ENCODE measurements around the gene ELP4.
"Not testable (repeated sequence)": the region's sequence is repeated elsewhere in the genome, so short reads cannot be mapped to it uniquely, and the experiment has no call there.

ELP4 gene

DNA sequence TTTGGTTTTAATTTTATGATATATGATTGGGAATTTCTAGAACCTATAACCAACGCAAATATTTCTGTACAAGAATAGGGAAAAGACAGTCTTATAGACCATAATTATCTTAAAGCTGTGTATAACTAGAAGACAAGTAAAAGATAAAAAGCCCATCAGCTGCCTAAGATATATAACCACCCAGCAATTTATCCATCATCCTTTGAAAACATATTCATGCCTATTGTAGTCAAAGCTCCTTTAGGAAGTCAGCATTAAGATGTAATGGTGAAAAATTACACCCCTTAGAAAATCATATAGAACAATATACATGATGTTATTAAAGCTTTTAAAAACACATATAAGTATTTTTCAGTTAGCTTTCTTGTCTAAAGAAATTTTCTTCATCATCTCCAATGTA, 46.4 kb downstream of the ELP4 start:
- no peak for DNase-seq

DNA sequence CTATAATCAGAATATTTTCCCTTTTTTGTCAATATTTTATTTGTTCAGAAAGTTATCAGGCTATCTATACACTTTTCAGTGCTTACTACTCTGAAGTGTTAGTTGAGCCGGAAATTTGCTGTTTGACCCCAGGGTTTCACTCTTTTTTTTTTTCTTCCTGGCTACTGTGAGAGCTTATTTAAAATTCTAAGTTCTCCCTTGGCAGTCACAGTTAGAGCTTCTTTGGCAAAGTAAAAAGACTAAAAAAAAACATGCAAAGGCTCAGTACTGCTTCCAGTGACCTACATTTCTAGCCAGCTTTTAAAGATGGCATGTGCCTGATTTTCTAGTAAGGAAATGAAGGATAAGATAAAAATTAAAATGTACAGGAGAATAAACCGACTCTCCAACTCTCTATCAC, 48.4 kb downstream of the ELP4 start:
- DNase-seq, result no peak

DNA sequence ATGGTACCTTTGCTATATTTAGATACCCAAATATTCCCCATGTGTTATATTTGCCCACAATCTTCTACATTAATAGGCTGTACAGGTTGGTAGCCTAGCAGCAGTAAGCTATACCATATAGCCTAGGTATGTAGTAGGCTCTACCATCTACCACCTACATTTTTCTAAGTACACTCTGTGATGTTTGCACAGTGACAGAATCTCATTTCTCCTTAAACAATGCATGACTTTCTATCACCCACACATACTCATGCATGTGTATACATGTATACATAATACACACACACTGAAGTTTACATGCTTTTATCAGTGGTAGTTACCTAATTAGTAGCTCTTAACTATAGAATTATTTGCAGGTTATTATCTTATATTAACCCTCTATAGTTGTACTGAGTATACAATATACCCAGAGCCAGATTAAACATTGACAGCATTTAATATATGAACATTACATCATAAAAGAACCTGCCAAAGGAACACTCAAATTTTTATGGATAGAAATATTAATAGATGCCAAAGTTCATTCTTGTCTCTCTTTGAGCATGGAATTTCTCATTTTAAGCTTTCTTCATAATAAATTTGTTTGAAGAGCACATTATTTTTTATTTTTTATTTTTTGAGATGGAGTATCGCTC, 51.4 kb downstream of the ELP4 start:
- DNase-seq, result no peak

DNA sequence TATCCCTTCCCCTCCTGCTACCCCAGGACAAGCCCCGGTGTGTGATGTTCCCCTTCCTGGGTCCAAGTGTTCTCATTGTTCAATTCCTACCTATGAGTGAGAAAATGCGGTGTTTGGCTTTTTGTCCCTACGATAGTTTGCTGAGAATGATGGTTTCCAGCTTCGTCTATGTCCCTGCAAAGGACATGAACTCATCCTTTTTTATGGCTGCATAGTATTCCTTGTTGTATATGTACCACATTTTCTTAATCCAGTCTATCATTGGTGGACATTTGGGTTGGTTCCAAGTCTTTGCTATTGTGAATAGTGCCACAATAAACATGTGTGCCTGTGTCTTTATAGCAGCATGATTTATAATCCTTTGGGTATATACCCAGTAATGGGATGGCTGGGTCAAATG, 55.0 kb downstream of the ELP4 start:
- not testable (repeated sequence) for DNase-seq

DNA sequence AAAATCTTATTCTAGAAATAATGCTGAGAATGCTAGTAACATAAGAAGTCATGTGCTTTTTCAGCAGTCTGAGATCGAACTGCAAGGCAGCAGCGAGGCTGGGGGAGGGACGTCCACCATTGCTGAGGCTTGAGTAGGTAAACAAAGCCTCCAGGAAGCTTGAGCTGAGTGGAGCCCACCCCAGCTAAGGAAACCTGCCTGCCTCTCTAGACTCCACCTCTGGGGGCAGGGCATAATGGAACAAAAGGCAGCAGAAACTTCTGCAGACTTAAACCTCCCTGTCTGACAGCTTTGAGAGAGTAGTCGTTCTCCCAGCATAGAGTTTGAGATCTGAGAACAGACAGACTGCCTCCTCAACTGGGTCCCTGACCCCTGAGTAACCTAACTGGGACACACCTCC, 64.6 kb downstream of the ELP4 start:
- not testable (repeated sequence) for DNase-seq

DNA sequence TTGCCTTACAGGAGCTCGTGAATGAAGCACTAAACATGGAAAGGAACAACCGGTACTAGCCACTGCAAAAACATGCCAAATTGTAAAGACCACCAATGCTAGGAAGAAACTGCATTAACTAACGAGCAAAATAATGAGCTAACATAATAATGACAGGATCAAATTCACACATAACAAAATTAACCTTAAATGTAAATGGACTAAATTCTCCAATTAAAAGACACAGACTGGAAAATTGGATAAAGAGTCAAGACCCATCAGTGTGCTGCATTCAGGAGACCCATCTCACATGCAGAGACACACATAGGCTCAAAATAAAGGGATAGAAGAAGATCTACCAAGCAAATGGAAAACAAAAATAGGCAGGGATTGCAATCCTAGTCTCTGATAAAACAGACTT, 66.2 kb downstream of the ELP4 start:
- DNase-seq, result not testable (repeated sequence)

DNA sequence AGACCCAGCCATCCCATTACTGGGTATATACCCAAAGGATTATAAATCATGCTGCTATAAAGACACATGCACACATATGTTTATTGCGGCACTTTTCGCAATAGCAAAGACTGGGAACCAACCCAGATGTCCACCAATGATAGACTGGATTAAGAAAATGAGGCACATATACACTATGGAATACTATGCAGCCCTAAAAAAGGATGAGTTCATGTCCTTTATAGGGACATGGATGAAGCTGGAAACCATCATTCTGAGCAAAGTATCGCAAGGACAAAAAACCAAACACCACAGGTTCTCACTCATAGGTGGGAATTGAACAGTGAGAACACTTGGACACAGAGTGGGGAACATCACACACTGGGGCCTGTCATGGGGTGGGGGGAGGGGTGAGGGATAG, 69.8 kb downstream of the ELP4 start:
- DNase-seq, result not testable (repeated sequence)

DNA sequence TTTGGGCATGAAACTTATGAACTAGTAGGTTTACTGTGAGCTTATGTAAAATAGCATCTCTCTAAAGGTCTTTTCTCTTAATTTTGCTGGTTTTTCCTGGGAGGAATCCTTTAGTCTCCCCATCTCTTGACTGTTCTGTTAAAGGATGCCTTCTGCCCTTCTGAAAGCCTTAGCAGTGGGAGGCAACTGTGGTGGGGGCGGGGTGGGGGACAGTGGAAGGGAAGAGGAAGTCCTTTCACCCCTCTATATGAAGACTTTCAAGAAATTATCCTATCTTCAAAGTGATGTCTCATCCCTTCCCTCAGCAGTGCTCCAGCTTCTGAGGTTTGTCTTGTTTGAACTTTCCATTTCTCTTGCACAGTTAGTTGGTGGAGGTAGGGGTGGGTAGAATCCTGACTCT, 73.1 kb downstream of the ELP4 start:
- DNase-seq, result no peak

DNA sequence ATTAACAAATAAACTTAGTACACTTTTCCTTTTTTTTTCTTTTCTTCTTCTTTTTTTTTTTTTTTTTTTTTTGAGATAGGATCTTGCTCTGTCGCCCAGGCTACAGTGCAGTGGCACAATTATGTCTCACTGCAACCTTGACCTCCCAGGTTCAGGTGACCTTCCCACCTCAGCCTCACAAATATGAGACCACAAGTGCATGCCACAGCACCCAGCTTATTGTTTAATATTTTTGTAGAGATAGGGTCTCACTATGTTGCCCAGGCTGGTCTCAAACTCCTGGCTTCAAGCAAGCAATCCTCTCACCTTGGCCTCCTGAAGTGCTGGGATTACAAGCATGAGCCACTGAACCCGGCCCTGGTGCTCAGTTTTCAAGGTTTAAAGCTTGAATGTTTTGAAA, 88.9 kb downstream of the ELP4 start:
- no peak for DNase-seq

DNA sequence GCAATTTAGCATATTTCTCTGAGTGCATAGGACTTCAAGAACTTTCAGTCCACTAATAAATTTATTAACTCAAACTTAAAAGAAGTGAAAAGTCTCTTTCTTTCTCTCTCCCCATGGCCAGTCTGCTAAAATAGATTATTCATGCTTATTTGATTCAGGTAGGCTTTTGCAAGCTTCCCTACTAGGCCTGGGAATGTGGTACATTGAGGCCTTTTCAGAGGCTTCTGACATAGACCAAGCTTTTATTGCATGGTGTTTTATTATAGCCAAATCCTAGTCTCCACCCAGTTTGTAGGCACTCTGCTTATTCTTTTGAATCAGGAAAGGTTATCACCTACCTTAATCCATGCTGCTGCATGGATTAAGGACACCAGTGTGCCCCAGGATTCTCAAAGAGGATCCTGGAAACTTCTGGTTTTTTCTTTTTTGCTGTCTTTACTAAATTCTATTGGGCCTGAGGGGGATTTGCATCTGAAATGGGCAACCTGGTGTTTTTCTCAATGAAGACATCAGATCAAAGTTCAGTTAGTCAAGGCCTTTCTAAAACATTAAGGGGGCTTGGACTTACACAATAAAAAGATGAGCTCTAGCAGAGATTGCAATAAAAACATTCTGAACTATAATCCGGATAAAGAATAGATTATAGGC, 92.2 kb downstream of the ELP4 start:
- DNase-seq, result no peak

DNA sequence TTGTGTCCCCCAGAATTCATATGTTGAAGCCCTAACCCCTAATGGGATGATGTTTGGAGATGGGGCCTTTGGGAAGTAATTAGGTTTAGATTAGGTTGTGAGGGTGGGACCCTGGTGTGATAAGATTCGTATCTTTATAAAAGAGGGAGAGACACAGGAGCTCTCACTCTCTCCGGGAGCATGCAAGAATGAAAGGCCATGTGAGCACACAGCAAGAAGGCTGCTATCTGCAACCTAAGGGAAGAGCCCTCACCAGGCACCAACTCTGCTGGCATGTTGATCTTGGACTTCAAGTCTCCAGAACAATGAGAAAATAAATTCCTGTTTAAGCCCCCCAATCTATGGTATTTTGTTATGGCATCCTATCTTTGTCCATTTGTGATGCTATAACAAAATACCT, 97.3 kb downstream of the ELP4 start:
- DNase-seq, result no peak

DNA sequence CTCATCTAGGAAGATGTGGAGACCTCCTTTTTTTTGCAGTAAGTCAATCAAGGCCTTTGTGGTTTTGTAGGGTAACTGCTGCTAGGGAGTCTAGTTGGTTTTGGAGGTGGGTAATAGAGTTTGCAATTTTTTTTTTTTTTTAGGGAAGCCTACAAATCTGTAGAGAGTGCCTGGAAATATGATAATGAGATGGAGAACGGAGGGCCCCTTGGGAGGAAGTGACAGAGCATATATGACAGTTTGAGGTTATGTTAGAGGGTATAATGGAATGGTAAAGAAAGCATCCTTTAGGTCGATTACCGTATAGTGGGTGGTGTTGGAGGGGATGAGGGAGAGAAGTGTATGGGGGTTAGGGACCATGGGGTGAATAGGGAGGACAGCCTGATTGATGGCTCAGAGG, 98.3 kb downstream of the ELP4 start:
- DNase-seq, result no peak

DNA sequence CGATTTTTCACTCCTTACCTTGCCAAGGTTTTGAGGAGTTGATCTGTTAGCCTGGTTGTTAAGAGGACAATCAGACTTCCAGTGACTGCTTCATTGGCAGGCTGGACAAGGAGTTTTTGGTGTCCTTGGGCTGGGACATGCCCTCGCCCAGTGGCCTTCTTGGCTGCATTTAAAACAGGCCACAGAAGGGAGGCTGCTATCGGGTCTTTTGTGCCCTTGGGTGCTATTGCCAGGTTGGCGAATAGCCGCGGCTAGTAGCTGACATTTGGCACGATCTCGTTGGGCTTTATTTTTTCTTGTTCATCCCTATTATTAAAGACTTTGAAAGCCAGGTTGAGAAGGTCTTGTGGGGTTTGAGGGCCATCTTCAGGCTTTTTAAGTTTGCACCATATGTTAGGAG, 99.4 kb downstream of the ELP4 start:
- DNase-seq, result no peak

DNA sequence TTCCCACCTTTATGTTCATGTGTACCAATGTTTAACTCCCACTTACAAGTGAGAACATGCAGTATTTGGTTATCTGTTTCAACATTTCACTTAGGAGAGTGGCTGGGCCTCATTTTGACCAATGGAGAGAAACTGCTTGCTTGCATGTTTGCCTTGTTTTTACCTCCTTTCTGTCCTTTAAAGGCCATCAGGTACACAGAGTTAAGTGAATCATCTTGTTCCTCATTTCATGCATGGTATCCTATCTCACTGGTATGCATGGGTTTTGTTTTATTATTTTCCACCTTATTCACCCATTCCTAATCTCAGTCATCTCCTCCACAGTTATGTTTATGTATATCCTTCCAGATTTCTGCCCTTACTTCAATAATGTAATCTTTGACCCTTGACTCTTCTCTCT, 101.0 kb downstream of the ELP4 start:
- DNase-seq, result no peak

DNA sequence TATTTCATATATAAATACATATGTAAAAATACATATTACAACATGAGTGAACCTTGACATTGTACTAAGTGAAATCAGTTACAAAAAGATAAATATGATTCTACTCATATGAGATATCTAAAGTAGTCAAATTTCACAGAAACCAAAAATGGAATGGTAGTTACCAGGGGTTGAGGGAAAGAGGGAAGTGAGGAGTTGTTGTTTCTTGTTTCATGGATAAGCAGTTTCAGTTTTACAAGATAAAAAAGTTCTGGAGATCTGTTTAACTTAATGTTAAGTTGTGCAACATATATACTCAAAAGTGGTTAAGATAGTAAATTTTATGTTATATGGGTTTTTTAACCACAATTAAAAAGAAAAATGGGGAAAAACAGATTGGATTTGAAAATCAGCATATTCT, 107.7 kb downstream of the ELP4 start:
- DNase-seq, result no peak

DNA sequence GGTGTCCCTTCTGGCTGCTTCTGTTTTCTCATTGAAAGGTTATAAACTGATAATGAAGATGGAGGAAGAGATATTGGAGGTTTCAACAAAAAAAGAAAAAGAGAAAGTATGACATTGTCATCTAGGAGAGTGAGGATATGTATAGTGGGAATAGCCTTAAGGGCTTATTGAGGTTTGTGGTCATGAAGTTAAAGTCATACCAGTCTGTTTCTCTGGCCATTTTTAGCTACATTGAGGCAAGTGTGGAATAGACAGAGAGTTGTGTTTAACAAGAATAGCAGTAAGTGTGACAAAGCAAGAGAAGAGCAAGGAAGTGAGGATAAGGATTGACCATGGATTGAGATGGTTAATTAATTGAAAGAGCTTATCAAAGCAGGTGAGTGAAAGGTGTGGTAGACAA, 110.4 kb downstream of the ELP4 start:
- DNase-seq, result no peak

DNA sequence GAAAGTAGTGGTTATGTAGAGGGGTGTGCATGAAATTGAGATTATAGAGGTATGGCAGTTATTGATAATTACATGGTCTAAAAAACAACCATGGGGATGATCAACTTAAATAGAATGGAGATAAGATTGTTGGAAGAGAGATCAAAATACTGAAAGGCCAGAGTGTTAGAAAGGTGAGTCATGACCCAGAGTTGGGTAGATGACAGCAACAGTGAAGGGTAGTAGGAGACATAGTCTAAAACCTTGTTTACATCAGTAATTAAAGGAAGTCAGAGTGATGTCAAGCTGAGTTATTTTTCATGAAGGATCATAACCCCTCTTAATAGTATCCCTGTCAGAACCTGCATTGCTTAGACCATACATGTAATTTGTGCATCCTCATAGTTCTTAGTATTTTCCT, 110.9 kb downstream of the ELP4 start:
- DNase-seq, result no peak

DNA sequence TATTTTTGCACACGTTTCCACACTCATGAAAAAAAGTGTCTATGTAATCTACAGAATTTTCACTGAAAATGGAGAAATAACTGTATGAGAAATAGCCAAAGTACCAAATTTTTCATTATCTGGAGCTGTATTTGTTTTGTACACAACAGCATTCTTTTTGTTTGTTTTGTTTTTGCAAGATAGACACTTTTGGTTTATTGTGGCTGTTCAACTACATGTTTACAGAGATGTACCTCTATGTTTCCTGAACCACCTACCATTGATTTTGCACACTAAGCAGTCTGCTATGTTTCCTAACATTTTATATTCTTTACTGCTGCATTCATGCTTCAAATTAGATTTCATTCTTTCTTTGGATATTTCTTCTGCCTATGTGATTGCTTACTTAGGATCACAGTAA, 116.3 kb downstream of the ELP4 start:
- DNase-seq, result no peak

DNA sequence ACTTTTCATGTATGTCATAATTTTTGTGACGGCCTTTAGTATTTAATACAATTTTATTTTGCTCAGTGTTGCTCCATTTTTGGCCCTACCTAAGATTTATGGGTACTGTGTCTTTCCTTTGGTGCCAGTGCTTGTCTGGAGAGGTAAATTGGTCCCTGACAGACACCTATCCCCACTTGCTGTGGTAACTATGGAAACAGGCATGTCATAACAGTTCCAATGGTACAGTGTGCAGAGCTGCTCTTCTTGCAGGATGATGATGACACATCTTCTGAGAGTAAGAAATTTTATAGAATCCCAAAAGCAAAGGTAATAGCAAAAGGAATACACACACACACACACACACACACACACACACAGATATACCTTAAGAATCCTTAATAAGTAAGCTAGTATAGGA, 118.5 kb downstream of the ELP4 start:
- no peak for DNase-seq

DNA sequence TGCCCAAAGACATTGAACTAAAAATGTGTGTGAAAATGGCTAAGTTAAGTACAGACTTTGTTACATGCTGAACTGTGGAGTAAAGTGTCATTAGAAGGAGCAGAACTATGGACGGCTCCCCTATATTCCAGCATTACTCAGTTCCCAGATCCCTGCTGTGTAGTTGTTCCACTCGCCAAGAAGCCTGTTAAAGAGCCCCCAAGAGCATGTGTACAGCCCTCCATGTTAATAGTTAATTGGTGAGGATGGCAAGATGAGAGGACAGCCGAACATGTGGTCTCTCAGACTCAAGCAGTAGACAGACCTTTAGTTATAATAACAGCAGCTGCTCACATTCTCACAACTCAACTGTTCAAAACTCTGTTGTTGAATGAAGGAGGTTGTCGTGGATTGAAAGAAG, 127.4 kb downstream of the ELP4 start:
- DNase-seq, result peak; percentile 91

DNA sequence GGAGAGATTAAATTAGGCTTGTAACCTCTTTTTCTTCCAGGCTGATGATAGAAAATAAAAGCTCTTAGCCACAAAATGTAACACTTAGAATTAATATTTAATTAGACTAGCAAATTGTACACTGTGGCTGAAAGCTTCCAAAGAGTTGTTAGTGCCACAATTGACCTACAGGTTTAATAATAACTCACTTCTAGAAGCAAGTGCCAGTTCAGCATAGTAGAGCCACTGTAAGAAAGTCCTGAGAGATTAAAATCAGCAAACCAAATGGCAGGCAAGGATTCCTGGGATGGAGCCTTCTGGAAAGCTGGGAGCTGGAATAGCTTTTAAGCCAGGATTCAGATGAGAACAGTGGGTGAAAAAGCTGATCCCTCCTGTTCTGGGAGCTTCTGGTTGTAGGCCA, 131.0 kb downstream of the ELP4 start:
- no peak for DNase-seq

DNA sequence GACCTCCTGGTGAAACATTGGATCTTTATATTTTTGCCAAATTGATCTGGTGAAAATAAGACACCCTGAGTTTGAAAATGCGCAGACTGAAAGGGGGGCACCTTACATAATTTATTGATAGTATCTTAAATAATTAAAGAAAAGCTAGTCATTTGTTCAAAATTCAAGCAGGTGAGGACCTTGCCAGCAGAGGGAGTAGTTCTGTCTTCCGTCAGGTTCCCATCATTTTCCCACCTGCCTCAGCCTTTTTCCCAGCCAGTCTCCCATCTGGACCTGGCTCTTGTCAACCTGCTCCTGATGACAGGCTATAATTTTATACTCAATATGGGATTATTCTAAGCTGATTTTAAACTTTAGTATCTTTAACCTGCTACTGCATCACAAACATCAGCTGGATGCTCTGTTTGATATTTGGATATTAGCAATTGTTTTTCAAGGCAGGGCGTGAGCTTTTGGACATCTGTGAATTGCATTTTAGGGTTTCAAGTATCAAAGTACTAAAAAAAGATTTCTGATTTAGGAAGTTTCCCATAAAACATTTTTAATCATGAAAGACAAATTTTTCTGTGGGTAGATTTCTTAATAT, 132.0 kb downstream of the ELP4 start:
- DNase-seq, result peak; percentile 32

DNA sequence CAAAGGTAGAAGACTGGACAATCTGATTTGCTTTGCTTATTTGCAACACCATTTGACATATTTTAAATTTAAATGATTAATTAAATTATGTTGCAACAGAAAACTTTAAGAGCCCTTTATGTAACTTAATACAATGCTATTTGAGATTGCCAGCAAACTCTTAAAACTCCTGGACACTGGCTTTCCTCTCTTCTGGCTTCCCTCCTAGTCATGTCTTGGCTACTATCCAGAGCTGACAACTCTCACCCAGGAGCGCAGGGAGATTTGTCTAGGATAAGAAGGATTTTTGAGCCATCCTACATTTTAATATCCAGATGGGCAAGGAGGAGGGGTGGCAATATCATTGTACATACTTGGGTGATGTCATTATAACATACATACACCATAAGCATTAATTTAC, 134.3 kb downstream of the ELP4 start:
- DNase-seq, result peak; percentile 37

DNA sequence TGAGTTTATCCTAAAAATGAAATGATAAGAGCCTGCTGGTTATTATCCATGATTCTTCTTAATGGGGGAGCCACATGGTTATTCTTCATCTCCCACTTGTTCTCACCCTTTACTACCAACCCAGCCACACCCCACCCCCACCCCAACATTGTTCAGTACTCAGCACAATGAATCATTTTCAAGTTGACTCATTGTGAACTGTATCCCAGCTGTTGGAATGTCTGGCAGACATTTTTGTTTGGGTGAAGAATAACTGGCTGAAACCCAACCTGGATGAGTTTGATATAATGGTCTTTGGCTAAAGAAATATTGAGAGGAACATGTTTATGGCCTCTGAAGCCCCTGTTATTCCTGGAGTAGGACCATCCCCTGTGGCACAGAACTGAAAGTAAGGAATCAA, 136.2 kb downstream of the ELP4 start:
- DNase-seq, result no peak

DNA sequence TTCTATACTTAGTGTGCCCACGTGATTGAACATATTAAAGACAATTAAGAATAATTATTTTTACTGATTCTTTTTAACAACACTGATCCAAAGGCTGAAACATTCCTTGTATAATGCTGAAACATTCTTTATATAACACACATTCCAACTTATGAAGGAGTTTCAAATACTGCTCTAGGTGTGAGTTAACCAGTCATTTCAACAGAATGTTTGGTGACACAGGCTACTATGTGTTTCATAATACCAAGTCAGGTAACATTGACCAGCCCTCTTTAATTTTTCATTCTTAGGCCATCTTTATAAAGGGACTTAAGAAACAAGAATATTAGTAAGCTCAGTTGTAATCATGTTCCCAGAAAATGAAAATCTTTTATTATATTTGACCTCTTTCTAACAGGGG, 136.6 kb downstream of the ELP4 start:
- no peak for DNase-seq

Data from DMS 273 treated with DMSO at 0.1 percent for 48 hours (cell line).